Measurements from ENCODE around the gene RNF222.
"Not testable (repeated sequence)": the region's sequence is repeated elsewhere in the genome, so short reads cannot be mapped to it uniquely, and the experiment has no call there.

RNF222 gene

DNA sequence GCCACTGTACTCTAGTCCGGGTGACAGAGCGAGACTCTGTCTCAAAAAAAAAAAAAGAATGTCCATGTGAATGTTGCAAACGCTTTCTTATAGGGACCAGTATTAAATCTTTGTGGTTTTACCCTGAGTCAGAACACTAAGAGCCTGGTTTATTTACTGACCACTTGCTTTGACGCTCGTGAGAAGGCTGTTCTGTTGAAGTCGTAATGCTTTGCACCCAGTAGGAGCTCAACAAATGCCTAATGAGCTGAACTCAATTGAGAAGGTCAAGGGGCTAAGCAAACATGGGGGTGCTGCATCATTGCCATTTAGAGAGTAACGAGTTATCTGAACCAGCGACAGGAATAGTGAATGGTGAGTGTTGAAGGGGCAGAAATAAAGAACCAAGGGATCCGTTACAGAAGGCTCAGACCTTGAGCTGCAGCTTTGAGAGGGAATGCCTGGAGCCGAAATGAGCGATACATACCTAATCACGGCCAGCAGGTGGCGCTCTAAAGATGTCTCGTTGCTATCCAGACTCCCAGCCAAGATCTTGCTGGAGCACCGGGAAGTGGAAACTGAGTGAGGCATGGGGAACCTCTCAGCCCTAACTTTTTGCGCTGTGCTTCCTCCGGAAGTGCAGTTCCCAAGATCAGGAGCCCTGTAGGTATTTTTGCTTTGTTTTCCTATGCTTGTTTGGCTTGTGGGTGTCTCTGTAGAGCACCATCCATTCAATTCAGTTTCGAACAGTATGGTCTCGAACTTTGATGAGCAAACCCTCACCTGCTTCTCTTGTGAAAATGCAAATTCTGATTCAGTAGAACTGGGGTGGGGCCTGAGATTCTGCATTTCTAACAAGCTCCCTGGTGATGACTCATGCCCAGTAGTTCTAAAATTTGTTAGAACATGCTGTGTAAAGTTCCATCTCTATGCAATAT is 12.6 kb upstream of the RNF222 start:
- peak; percentile 86 for DNase-seq

- no peak for DNase-seq
Measured at GRCh38 chr17:8408371-8408770, 10.7 kb upstream of the RNF222 start.

- DNase-seq: no peak
Measured at GRCh38 chr17:8406174-8406573, 8.5 kb upstream of the RNF222 start.

DNA sequence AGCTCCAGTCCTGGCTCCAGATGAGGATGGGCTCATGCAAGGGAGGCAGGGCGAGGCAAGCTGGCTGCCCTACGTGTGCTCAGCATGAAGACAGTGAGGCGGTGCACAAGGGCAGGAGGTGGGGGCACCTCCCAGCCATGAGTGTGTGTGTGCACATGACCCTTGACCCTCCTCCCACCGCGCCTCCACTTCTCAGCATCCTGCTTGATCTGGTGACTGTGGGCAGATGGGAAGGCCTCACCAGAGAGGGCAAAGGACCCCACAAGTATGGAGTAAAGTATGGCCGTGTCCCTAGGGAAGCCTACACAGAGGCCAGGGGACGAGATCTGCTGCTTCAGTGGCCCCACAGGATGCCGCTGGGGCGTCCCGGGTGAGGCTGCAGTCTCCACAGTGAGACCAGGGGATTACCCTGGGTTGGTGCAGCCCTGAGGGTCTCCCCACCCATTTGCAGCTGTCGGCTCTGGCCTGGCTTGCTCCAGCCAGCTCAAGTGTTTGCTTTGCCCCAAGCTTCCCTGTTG is 7.9 kb upstream of the RNF222 start:
- DNase-seq: no peak

- DNase-seq: no peak
Measured at GRCh38 chr17:8402921-8403536, 5.4 kb upstream of the RNF222 start.

DNA sequence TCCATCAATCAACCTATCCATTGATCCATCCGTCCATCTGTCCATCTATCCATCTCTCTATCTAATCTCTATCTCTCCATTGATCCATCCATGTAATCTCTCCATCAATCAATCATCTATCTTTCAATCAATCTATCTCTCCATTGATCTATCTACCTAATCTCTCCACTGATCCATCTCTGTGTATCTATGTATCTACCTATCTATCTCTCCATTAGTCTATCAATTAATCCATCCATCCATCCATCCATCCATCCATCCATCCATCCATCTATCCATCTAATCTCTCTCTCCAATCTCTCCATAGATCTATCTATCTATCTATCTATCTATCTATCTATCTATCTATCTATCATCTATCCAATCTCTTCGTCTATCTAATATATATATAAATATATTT is 3.5 kb upstream of the RNF222 start:
- DNase-seq: no peak

GRCh38 chr17:8398980-8399379 is 1.4 kb upstream of the RNF222 start:
- no peak for DNase-seq

DNA sequence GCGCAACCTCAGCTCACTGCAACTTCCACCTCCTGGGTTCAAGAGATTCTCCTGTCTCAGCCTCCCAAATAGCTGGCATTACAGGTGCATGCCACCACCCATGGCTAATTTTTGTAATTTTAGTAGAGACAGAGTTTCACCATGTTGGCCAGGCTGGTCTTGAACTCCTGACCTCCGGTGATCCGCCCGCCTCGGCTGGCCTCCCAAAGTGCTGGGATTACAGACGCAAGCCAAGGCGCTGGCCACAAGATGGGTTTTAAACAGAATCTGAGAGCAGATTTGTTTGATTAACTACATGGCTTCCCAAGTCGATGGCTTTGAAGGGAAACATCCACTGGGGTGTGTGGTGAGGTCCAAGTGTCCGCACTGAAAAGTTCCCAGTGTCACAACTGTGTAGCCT is 3.1 kb downstream of the RNF222 start:
- not testable (repeated sequence) for DNase-seq

- DNase-seq: no peak
Measured at GRCh38 chr17:8393470-8394231, 4.0 kb downstream of the RNF222 start.

- no peak for DNase-seq
Measured at GRCh38 chr17:8392674-8393469, 4.8 kb downstream of the RNF222 start.

GRCh38 chr17:8392274-8392673 is 5.4 kb downstream of the RNF222 start:
- no peak for DNase-seq

- DNase-seq: peak; percentile 24
Measured at GRCh38 chr17:8391711-8392110, 5.9 kb downstream of the RNF222 start.

GRCh38 chr17:8387914-8388651 is 9.5 kb downstream of the RNF222 start:
- DNase-seq: no peak

DNA sequence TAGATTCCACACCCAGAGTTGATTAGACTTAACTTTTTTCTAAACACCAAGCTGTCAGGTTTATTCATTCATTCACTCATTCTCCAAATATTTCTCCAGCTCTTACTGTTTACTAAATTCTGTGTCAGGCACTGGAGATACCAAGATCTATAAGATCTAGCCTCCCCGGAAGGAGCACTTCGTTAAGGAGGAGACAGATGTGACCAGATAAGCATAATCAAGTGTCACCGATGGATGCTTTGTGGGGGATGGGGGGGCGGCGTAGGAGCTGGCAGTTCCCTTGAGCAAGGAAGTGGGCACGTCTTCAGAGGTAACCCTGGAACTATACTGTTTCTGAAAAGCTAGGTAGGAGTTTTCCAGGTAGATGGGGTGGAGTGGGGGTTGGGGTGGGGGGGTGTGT is 10.8 kb downstream of the RNF222 start:
- no peak for DNase-seq

DNA sequence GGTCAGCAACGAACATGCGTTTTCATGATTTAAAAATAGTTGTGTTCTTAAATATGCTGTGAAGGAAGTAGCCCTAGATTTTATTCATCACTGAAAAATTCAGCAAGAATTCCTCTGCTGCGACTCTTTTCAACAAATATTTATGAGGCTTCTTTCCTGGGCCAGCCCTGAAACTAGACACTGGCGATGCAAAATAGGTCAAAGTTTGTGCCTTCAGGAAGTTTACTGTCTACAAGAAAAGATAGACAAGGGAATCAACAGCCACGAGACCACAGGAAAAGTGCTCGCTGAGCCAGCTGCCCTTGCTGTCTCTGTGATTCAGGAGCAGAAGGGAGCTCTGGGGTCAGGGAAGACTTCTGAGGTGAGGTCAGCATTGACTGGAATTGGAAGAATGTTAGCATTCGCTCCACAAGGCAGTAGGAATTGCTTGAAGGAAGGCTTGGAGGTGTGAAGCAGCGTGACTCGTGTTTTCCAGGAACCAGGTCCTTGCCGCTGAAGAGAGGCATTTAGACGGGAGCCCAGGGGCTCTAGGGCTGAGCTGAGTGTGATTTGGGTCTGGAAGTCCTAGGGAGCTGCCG is 12.7 kb downstream of the RNF222 start:
- peak; percentile 96 for DNase-seq

GRCh38 chr17:8383143-8383822 is 14.3 kb downstream of the RNF222 start, which contains the start of gene RPL26:
RPL26 (minus strand) TSS chr17:8383193; CDS start chr17:8382310, 883 bp downstream.
- peak; percentile 99 for DNase-seq

- DNase-seq: no peak
Measured at GRCh38 chr17:8382880-8383142, 14.8 kb downstream of the RNF222 start.

- no peak for DNase-seq
Measured at GRCh38 chr17:8382052-8382879, 15.4 kb downstream of the RNF222 start.

GRCh38 chr17:8380049-8380448 is 17.6 kb downstream of the RNF222 start:
- no peak for DNase-seq

DNA sequence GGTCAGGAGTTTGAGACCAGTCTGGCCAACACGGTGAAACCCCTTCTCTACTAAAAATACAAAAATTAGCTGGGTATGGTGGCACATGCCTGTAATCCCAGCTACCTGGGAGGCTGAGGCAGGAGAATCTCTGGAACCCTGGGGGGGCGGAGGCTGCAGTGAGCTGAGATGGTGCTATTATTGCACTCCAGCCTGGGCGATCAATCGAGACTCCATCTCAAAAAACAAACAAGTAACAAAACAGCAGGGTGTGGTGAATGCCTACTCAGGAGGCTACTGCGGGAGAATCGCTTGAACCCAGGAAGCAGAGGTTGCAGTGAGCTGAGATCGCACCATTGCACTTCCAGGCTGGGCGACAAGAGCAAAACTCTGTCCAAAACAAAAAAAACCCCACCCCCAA is 19.5 kb downstream of the RNF222 start:
- not testable (repeated sequence) for DNase-seq

All from fibroblast of upper back skin (primary cell).